Measurements from ENCODE around the gene NANOS3.

DNA sequence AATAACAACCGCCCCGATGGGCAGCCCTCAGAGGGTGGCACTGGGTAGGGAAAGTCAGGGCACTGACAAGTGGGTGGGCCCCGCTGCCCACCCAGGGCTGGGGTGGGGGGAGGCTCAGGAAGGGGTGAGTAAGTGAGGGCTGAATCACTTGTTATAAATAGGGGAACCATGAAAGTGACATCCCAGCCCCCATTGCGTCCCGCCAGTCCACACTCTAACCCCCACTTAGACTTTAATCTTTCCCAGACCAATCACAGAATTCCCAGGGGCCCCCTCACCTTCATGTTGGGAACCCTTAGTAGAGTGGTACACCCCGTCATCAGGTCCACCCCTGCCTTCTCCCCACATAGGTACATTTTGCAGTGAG, 37.0 kb upstream of the NANOS3 start:
- TF ChIP-seq, protein P1, sequence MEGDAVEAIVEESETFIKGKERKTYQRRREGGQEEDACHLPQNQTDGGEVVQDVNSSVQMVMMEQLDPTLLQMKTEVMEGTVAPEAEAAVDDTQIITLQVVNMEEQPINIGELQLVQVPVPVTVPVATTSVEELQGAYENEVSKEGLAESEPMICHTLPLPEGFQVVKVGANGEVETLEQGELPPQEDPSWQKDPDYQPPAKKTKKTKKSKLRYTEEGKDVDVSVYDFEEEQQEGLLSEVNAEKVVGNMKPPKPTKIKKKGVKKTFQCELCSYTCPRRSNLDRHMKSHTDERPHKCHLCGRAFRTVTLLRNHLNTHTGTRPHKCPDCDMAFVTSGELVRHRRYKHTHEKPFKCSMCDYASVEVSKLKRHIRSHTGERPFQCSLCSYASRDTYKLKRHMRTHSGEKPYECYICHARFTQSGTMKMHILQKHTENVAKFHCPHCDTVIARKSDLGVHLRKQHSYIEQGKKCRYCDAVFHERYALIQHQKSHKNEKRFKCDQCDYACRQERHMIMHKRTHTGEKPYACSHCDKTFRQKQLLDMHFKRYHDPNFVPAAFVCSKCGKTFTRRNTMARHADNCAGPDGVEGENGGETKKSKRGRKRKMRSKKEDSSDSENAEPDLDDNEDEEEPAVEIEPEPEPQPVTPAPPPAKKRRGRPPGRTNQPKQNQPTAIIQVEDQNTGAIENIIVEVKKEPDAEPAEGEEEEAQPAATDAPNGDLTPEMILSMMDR (IDR thresholded peaks at IDR 0.05; ENCODE audit: low read depth, low read length, missing input control) = no peak
- TF ChIP-seq EGR1 (IDR thresholded peaks at IDR 0.05; ENCODE audit: low read depth in 2 of 2) (no peak), RAD21 (IDR thresholded peaks at IDR 0.05) (no peak), NR2F2 (IDR thresholded peaks at IDR 0.05) (no peak)
- TF ChIP-seq, protein P2, sequence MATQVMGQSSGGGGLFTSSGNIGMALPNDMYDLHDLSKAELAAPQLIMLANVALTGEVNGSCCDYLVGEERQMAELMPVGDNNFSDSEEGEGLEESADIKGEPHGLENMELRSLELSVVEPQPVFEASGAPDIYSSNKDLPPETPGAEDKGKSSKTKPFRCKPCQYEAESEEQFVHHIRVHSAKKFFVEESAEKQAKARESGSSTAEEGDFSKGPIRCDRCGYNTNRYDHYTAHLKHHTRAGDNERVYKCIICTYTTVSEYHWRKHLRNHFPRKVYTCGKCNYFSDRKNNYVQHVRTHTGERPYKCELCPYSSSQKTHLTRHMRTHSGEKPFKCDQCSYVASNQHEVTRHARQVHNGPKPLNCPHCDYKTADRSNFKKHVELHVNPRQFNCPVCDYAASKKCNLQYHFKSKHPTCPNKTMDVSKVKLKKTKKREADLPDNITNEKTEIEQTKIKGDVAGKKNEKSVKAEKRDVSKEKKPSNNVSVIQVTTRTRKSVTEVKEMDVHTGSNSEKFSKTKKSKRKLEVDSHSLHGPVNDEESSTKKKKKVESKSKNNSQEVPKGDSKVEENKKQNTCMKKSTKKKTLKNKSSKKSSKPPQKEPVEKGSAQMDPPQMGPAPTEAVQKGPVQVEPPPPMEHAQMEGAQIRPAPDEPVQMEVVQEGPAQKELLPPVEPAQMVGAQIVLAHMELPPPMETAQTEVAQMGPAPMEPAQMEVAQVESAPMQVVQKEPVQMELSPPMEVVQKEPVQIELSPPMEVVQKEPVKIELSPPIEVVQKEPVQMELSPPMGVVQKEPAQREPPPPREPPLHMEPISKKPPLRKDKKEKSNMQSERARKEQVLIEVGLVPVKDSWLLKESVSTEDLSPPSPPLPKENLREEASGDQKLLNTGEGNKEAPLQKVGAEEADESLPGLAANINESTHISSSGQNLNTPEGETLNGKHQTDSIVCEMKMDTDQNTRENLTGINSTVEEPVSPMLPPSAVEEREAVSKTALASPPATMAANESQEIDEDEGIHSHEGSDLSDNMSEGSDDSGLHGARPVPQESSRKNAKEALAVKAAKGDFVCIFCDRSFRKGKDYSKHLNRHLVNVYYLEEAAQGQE (IDR thresholded peaks at IDR 0.05) = no peak
- TF ChIP-seq, protein P3, sequence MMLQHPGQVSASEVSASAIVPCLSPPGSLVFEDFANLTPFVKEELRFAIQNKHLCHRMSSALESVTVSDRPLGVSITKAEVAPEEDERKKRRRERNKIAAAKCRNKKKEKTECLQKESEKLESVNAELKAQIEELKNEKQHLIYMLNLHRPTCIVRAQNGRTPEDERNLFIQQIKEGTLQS (IDR thresholded peaks at IDR 0.05) = no peak
- TF ChIP-seq, protein P4, sequence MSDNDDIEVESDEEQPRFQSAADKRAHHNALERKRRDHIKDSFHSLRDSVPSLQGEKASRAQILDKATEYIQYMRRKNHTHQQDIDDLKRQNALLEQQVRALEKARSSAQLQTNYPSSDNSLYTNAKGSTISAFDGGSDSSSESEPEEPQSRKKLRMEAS (IDR thresholded peaks at IDR 0.05) = no peak

Measured in liver (tissue), 3 donors.